Ovary (tissue), 9 donors: ENCODE data around the gene SHB. TPM values are rescaled to one million over a fixed set of nuclear protein-coding genes. Genes with fewer than 3 reads are reported as not detected.
"Not testable (repeated sequence)": the region's sequence is repeated elsewhere in the genome, so short reads cannot be mapped to it uniquely, and the experiment has no call there.

ENCODE experiments used
- DNase-seq, 5 donors: peaks; one replicate each; pipeline ENCODE4 v3.0.0-alpha.2; 2019 to 2020
- H3K27ac ChIP-seq, 2 donors: fragments of 200-600 bp; one replicate each; pipeline versions ENCODE4 v1.5.1 to v1.8.0; 2019 to 2022
- H3K27me3 ChIP-seq: fragments of 200-600 bp; one replicate; pipeline ENCODE4 v1.8.0; 2022
- H3K36me3 ChIP-seq: fragments of 200-600 bp; sonication (generic); one replicate; pipeline ENCODE4 v1.5.1; 2019
- H3K4me1 ChIP-seq: one replicate; pipeline ENCODE4 v1.8.1; 2013; ENCODE audit warnings: mild to moderate bottlenecking, moderate library complexity; ENCODE audit not compliant: insufficient read depth
- H3K4me3 ChIP-seq: fragments of 200-600 bp; sonication (generic); one replicate; pipeline ENCODE4 v1.5.1; 2017
- H3K9me3 ChIP-seq, 2 donors: fragments of 200-600 bp in 1 of 2; sonication (generic) in 1 of 2; one replicate each; pipeline versions ENCODE4 v1.5.1 to v1.8.1; 2013 to 2019; ENCODE audit warnings: mild to moderate bottlenecking in 1 of 2, moderate library complexity in 1 of 2
- CTCF ChIP-seq, 3 donors: fragments of 450-650 bp in 2 of 3; fragments of 200-600 bp in 1 of 3; IDR thresholded peaks; one replicate each; pipeline versions ENCODE4 v1.5.1 to v1.8.0; 2016 to 2022; ENCODE audit warnings: antibody characterized with exemption in 3 of 3, mild to moderate bottlenecking in 1 of 3
- EP300 ChIP-seq: sonication (generic); formaldehyde crosslinking; IDR thresholded peaks from one replicate; pipeline ENCODE4 v1.6.1; 2017; ENCODE audit warnings: antibody characterized with exemption
- POLR2A ChIP-seq: fragments of 450-650 bp; IDR thresholded peaks from one replicate; pipeline ENCODE4 v1.6.1; 2017; ENCODE audit warnings: antibody characterized with exemption, mild to moderate bottlenecking, moderate library complexity
- WGBS, 3 donors: extraction: QIAGEN DNeasy Blood & Tissue Kit in 1 of 3; methylation state at CpG; one replicate each; pipeline versions ENCODE4 v1.1.5 to v1.1.7; 2013 to 2017; 5-methylcytosine and 5-hydroxymethylcytosine counted together
- intact Hi-C, 4 donors: fragments of 100-400 bp; cut with DNase I; formaldehyde crosslinking; loops; one replicate each; pipeline versions ENCODE4 v1.11.0 to v1.15.1; 2022 to 2023
- polyA plus RNA-seq, 2 donors: library from polyadenylated mRNA; stranded (reverse); fragments of 200-250 nt in 1 of 2; fragments of 350-450 nt in 1 of 2; fragmentation: Illumina TruSeq in 1 of 2; extraction: RNeasy Lipid Tissue Mini Kit (QIAGEN cat#74804) in 1 of 2; gene quantifications; one replicate each; pipeline ENCODE4 v1.2.3, GENCODE V29; 2013 to 2014
- total RNA-seq, 7 donors: library from RNA; depleted of rRNA in 2 of 7; stranded (reverse); fragments of >200 nt in 2 of 7; fragmentation: NEBNext Ultra II Directional in 3 of 7; extraction: Animal tissue kit (Norgen Biotek cat#: 25700) in 3 of 7; gene quantifications; one replicate each; pipeline versions ENCODE4 v1.1.0 to v1.2.4, GENCODE V29; 2016 to 2023
- donor health status: DM: no; HTN: no; CAD: no; lungs with moderate emphysema.
- donor health status: DM: no; HTN: no; CAD: no.
- donor health status: Bipolar disorder and iron deficiency.
- donor health status: DM: yes; HTN: yes; CAD: no.
- donor health status: DM: no; HTN: no; CAD: no.
- donor health status: DM: yes; HTN: yes; CAD: no.

The SHB gene
- total and polyA plus RNA-seq, 9 donors = 3.5 to 23.8 (median 9.0) TPM

DNA sequence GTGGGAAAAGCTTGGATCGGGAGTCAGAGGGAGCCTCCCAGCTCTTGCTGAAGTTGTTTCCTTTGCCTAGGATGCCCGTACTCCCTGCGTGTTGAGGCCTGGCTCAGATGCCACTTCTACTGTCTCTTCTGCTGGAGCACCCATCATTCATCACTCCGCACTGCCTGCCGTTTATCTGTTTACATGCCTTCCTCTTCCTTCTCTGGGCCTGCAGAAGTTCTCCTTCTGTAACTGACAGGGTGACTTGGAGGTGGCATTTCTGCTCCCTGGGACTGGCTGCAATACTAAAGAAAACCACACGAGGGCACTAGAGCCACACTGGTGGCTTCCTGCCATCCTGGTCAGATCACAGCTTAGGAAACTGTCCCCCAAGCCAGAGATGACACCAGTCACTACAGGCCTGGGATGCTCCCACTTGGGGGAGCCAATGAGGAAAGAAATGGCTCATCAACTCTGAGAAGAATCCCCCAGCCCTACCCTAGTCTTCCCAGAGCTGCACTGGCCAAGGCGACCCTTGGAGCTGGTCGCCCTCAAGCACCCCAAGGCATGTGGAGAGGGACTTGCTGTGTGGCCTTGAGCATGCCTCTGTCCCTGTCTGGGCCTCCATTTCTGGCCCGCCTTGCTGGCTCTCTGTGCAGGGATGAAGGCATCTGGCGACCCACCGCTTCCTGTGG, 155.4 kb downstream of the SHB start:
- Histone ChIP-seq H3K4me1 (peaks cover 4% of the 10 kb centered on the region), H3K9me3 (no peaks in the 10 kb centered on the region), H3K36me3 (no peaks in the 10 kb centered on the region), H3K27me3 (no peaks in the 10 kb centered on the region), H3K4me3 (no peak overlapping the region), H3K27ac (no peak overlapping the region)
- intact Hi-C loops = loop anchor here (5.0 to 10.0 kb wide), 6 partner anchors 154 to 521 kb away; partner anchors contain the start of genes SHB (in 2 of the 4) and ALDH1B1 (in 1 of the 4)
- DNase-seq = peak; percentile 56 to 82 (median 79)
- WGBS, 3 donors = 61 to 66% (median 62%) methylated on average over 11 of the region's 11 CpGs
- TF ChIP-seq CTCF (IDR thresholded peaks at IDR 0.05) = peak; percentile 81 to 89 (median 87)
- no peak for TF ChIP-seq EP300

DNA sequence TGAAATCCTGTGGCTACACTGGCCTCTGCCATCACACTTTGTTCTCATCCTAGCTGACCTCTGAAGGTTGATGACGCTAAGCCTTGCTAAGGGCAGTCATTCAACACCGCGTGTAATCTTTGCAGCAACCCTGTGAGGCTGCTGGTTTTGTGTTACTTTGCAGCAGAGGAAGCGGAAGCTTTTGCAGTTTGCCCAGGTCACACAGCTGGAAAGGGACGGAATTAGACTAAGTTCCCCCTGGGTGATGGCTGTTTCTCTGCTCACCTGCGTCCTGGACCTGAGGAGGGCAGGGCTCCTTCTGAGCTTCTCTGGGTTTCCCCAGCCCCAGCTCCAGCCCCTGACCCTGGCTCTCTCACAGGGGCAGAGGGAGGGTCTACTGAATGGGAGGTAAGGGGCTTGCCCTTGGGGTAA, 157.8 kb downstream of the SHB start:
- intact Hi-C loops = loop anchor here (5.0 to 10.0 kb wide), 6 partner anchors 156 to 524 kb away; partner anchors contain the start of genes SHB (in 2 of the 4) and ALDH1B1 (in 1 of the 4)
- H3K4me3 ChIP-seq = no peak overlapping the region
- no peak overlapping the region for H3K27ac ChIP-seq
- no peaks in the 10 kb centered on the region for H3K4me1 ChIP-seq
- H3K9me3 ChIP-seq = no peaks in the 10 kb centered on the region
- 8 to 35% (median 16%) methylated on average over 6 of the region's 6 CpGs for WGBS, 3 donors
- peak in 3 of 5 donors; percentile 40 to 57 (median 51) for DNase-seq
- TF ChIP-seq CTCF (IDR thresholded peaks at IDR 0.05) = no peak
- TF ChIP-seq POLR2A = no peak
- no peak for TF ChIP-seq EP300
- H3K27me3 ChIP-seq = no peaks in the 10 kb centered on the region
- H3K36me3 ChIP-seq = no peaks in the 10 kb centered on the region

GRCh38 chr9:37910271-37910670, 158.8 kb downstream of the SHB start:
- no peak for DNase-seq
- no peak overlapping the region for H3K27ac ChIP-seq
- TF ChIP-seq POLR2A (no peak), CTCF (IDR thresholded peaks at IDR 0.05) (no peak), EP300 (no peak)
- H3K27me3 ChIP-seq = no peaks in the 10 kb centered on the region
- intact Hi-C loops = loop anchor here (5.0 to 10.0 kb wide), 6 partner anchors 157 to 525 kb away; partner anchors contain the start of genes SHB (in 2 of the 4) and ALDH1B1 (in 1 of the 4)
- H3K4me1 ChIP-seq = no peaks in the 10 kb centered on the region
- no peak overlapping the region for H3K4me3 ChIP-seq
- H3K36me3 ChIP-seq = no peaks in the 10 kb centered on the region
- no peaks in the 10 kb centered on the region for H3K9me3 ChIP-seq
- 91 to 92% (median 91%) methylated on average over 4 of the region's 4 CpGs for WGBS, 3 donors

DNA sequence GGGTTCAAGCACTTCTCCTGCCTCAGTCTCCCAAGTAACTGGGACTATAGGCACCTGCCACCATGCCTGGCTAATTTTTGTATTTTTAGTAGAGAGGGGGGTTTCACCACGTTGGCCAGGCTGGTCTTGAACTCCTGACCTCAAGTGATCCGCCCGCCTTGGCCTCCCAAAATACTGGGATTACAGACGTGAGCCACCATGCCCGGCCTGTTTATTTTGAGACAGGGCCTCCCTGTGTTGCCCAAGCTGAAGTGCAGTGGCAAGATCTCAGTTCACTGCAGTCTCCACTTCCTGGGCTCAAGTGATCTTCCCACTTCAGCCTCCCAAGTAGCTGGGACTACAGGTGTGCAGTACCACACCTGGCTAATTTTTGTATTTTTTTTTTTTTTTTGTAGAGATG, 159.2 kb downstream of the SHB start:
- H3K27me3 ChIP-seq, H3K27ac ChIP-seq, H3K36me3 ChIP-seq, DNase-seq, H3K9me3 ChIP-seq, H3K4me1 ChIP-seq, H3K4me3 ChIP-seq: not testable (repeated sequence)
- intact Hi-C loops = loop anchor here (5.0 to 10.0 kb wide), 6 partner anchors 157 to 525 kb away; partner anchors contain the start of genes SHB (in 2 of the 4) and ALDH1B1 (in 1 of the 4)
- 80 to 86% (median 82%) methylated on average over 5 of the region's 5 CpGs for WGBS, 3 donors

GRCh38 chr9:37909326-37909725, 159.7 kb downstream of the SHB start:
- H3K9me3 ChIP-seq = no peaks in the 10 kb centered on the region
- H3K27me3 ChIP-seq = no peaks in the 10 kb centered on the region
- no peaks in the 10 kb centered on the region for H3K36me3 ChIP-seq
- intact Hi-C loops = no loop called here
- 92 to 97% (median 93%) methylated on average over 3 of the region's 3 CpGs for WGBS, 3 donors
- TF ChIP-seq CTCF (IDR thresholded peaks at IDR 0.05) (no peak), POLR2A (no peak), EP300 (no peak)
- no peak overlapping the region for H3K4me3 ChIP-seq
- peaks cover 4% of the 10 kb centered on the region for H3K4me1 ChIP-seq
- no peak overlapping the region for H3K27ac ChIP-seq
- DNase-seq = no peak
